DOHH2 (cell line): Measurements from ENCODE around the gene GRIA3.

Experiments
- H3F3A ChIP-seq: fragments of 200-600 bp; sonication (generic), shearing (Covaris generic); 2 replicates; pipeline ENCODE4 v1.6.0; 2016; ENCODE audit warnings: antibody characterized with exemption, mild to moderate bottlenecking; ENCODE audit not compliant: control insufficient read depth, insufficient read depth
- H3K27ac ChIP-seq: fragments of 200-600 bp; sonication (generic); 2 replicates; pipeline ENCODE4 v1.5.1; 2014; ENCODE audit warnings: low read depth, mild to moderate bottlenecking, low read length, moderate library complexity
- H3K27me3 ChIP-seq: fragments of 200-600 bp; sonication (generic); 2 replicates; pipeline ENCODE4 v1.6.1; 2014; ENCODE audit warnings: mild to moderate bottlenecking, low read length, mixed read lengths; ENCODE audit not compliant: control insufficient read depth
- H3K36me3 ChIP-seq: fragments of 200-600 bp; sonication (generic); 2 replicates; pipeline ENCODE4 v1.6.1; 2014; ENCODE audit warnings: mild to moderate bottlenecking, low read length, moderate library complexity, mixed read lengths; ENCODE audit not compliant: control insufficient read depth
- H3K4me1 ChIP-seq: fragments of 200-600 bp; sonication (generic); 2 replicates; pipeline ENCODE4 v1.6.1; 2014; ENCODE audit warnings: mild to moderate bottlenecking, low read length, mixed read lengths; ENCODE audit not compliant: control insufficient read depth
- H3K4me2 ChIP-seq: fragments of 200-600 bp; sonication (generic); 2 replicates; pipeline ENCODE4 v1.6.0; 2014; ENCODE audit warnings: mild to moderate bottlenecking, low read length, moderate library complexity
- H3K4me3 ChIP-seq: fragments of 200-600 bp; sonication (generic); 2 replicates; pipeline ENCODE4 v1.5.1; 2014; ENCODE audit warnings: mild to moderate bottlenecking, low read length, mixed read lengths
- H3K79me2 ChIP-seq: fragments of 200-600 bp; sonication (generic); 2 replicates; pipeline ENCODE4 v1.6.1; 2014; ENCODE audit warnings: mild to moderate bottlenecking, low read length, mixed read lengths; ENCODE audit not compliant: control insufficient read depth
- H3K9me2 ChIP-seq: fragments of 200-600 bp; sonication (generic); replicated peaks from 2 replicates; pipeline ENCODE4 v1.6.1; 2014; ENCODE audit warnings: mild to moderate bottlenecking, low read length, mixed read lengths; ENCODE audit not compliant: control insufficient read depth
- H3K9me3 ChIP-seq: fragments of 200-600 bp; sonication (generic); 2 replicates; pipeline ENCODE4 v1.6.1; 2014; ENCODE audit warnings: antibody characterized with exemption, low read length, mixed read lengths; ENCODE audit not compliant: control insufficient read depth, insufficient read depth
- H4K20me1 ChIP-seq: fragments of 200-600 bp; sonication (generic); 2 replicates; pipeline ENCODE4 v1.6.0; 2014; ENCODE audit warnings: low read depth, mild to moderate bottlenecking, antibody characterized with exemption, low read length, moderate library complexity; ENCODE audit not compliant: control insufficient read depth, insufficient read depth
- EZH2phosphoT487 ChIP-seq: fragments of 200-600 bp; sonication (generic); IDR thresholded peaks from 2 replicates; pipeline ENCODE4 v1.6.1; 2017; ENCODE audit warnings: borderline replicate concordance, mild to moderate bottlenecking, antibody characterized with exemption, low read length, moderate library complexity, mixed read lengths
- TF ChIP-seq, protein P1 (sequence below): fragments of 200-600 bp; sonication (generic); IDR thresholded peaks from one replicate; pipeline ENCODE4 v1.5.1; 2014; ENCODE audit warnings: antibody characterized with exemption, mild to moderate bottlenecking, low read depth, low read length; ENCODE audit not compliant: poor library complexity, severe bottlenecking

The GRIA3 gene

DNA sequence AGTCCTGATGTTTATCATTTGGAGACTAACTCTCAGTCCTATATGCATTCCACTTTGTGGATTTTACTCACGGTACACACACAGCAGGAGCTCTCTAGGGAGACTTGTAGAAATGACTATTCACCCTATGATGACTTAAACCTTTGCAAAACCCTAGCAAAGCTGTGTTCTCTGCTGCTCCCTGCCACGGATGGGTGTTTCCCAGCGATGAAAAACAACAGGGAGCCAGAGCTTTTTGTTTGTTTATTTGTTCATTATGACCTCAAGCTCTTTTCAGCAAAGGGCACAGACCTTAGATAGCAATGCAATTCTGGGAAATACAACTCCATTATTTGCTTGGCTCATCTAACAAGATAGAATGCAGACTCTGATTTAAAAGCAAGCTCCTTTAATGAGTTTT, 156.6 kb downstream of the GRIA3 start:
- Histone ChIP-seq H3F3A (no peaks in the 10 kb centered on the region), H3K9me3 (no peaks in the 10 kb centered on the region), H3K36me3 (no peaks in the 10 kb centered on the region), H3K79me2 (no peaks in the 10 kb centered on the region), H3K27ac (no peak overlapping the region), H4K20me1 (no peaks in the 10 kb centered on the region), H3K27me3 (no peaks in the 10 kb centered on the region), H3K4me3 (no peak overlapping the region), H3K4me2 (no peak overlapping the region), H3K4me1 (no peaks in the 10 kb centered on the region), H3K9me2 (no peaks in the 10 kb centered on the region)
- no peak for TF ChIP-seq EZH2phosphoT487
- TF ChIP-seq, protein P1, sequence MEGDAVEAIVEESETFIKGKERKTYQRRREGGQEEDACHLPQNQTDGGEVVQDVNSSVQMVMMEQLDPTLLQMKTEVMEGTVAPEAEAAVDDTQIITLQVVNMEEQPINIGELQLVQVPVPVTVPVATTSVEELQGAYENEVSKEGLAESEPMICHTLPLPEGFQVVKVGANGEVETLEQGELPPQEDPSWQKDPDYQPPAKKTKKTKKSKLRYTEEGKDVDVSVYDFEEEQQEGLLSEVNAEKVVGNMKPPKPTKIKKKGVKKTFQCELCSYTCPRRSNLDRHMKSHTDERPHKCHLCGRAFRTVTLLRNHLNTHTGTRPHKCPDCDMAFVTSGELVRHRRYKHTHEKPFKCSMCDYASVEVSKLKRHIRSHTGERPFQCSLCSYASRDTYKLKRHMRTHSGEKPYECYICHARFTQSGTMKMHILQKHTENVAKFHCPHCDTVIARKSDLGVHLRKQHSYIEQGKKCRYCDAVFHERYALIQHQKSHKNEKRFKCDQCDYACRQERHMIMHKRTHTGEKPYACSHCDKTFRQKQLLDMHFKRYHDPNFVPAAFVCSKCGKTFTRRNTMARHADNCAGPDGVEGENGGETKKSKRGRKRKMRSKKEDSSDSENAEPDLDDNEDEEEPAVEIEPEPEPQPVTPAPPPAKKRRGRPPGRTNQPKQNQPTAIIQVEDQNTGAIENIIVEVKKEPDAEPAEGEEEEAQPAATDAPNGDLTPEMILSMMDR = no peak

GRCh38 chrX:123348468-123348867, 164.4 kb downstream of the GRIA3 start:
- Histone ChIP-seq H3K79me2 (no peaks in the 10 kb centered on the region), H3K27me3 (no peaks in the 10 kb centered on the region), H3K9me2 (no peaks in the 10 kb centered on the region), H3K4me2 (no peak overlapping the region), H4K20me1 (no peaks in the 10 kb centered on the region), H3K9me3 (no peaks in the 10 kb centered on the region), H3K36me3 (no peaks in the 10 kb centered on the region), H3K4me3 (no peak overlapping the region), H3F3A (no peaks in the 10 kb centered on the region), H3K4me1 (no peaks in the 10 kb centered on the region), H3K27ac (no peak overlapping the region)
- no peak for TF ChIP-seq EZH2phosphoT487
- TF ChIP-seq, protein P1 = no peak

GRCh38 chrX:123350226-123350625, 166.1 kb downstream of the GRIA3 start:
- Histone ChIP-seq H3K4me3 (no peak overlapping the region), H3K27me3 (no peaks in the 10 kb centered on the region), H3K79me2 (no peaks in the 10 kb centered on the region), H3K4me2 (no peak overlapping the region), H4K20me1 (no peaks in the 10 kb centered on the region), H3K9me2 (no peaks in the 10 kb centered on the region), H3K9me3 (no peaks in the 10 kb centered on the region), H3K4me1 (no peaks in the 10 kb centered on the region), H3K36me3 (no peaks in the 10 kb centered on the region), H3F3A (no peaks in the 10 kb centered on the region), H3K27ac (no peak overlapping the region)
- TF ChIP-seq EZH2phosphoT487 = no peak
- TF ChIP-seq, protein P1 = no peak

DNA sequence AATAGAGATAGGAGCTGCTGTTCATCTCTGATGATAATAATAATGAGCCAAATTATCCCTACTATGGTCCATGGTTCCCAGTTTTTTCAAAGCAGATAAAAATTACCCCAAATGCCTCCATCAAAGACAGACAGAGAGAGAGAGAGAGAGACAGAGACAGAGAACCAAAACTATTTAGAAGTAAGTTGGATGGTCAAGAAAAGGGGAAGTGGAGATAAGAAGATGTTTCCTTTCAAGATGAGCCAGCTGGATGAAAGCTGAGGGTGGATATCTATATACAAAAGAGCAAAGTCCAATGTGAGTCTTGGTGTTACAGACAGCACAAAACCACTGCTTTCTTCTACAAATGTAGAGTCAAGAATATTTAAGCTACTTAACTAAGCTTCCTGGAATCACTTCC, 173.9 kb downstream of the GRIA3 start:
- no peak overlapping the region for H3K4me2 ChIP-seq

More for the DNA sequence above, 173.9 kb downstream of the GRIA3 start:
- H3K4me3 ChIP-seq = no peak overlapping the region
- H4K20me1 ChIP-seq = no peaks in the 10 kb centered on the region
- TF ChIP-seq, protein P1 = no peak
- TF ChIP-seq EZH2phosphoT487 = no peak
- no peaks in the 10 kb centered on the region for H3K9me2 ChIP-seq
- no peak overlapping the region for H3K27ac ChIP-seq
- H3F3A ChIP-seq = no peaks in the 10 kb centered on the region
- H3K79me2 ChIP-seq = no peaks in the 10 kb centered on the region
- H3K36me3 ChIP-seq = no peaks in the 10 kb centered on the region
- no peaks in the 10 kb centered on the region for H3K27me3 ChIP-seq
- H3K9me3 ChIP-seq = no peaks in the 10 kb centered on the region
- no peaks in the 10 kb centered on the region for H3K4me1 ChIP-seq
